AG04449 (cell line): Measurements from ENCODE around the gene TAF3.
A peak's percentile ranks its signal among the peaks of the same experiment; 100 is the strongest.

Experiments used
- CTCF ChIA-PET: fragments of 350-600 bp; formaldehyde crosslinking; extraction: SDS; loops from one replicate; lab custom pipeline; 2021; ENCODE audit warnings: antibody characterized with exemption; lab: Yijun Ruan, JAX
- POLR2A ChIA-PET: fragments of 400-600, 350-600 bp; formaldehyde crosslinking; extraction: SDS; loops from one replicate; lab custom pipeline; 2020; ENCODE audit warnings: antibody characterized with exemption, inconsistent platforms; lab: Yijun Ruan, JAX
- DNase-seq: peaks from one replicate; pipeline ENCODE4 v3.0.0-alpha.2; 2010; ENCODE audit warnings: low read depth, low spot score
- H3K4me3 ChIP-seq: 2 replicates; pipeline ENCODE4 v1.5.1; 2011; ENCODE audit warnings: low read depth, mild to moderate bottlenecking, control low read depth, low read length
- TF ChIP-seq, protein P1 (sequence below): IDR thresholded peaks from one replicate; pipeline ENCODE4 v1.5.1; 2011; ENCODE audit warnings: mild to moderate bottlenecking, moderate library complexity, low read length, control low read depth, inconsistent platforms; ENCODE audit not compliant: insufficient read depth; ENCODE audit errors: missing control alignments

TAF3 gene

DNA sequence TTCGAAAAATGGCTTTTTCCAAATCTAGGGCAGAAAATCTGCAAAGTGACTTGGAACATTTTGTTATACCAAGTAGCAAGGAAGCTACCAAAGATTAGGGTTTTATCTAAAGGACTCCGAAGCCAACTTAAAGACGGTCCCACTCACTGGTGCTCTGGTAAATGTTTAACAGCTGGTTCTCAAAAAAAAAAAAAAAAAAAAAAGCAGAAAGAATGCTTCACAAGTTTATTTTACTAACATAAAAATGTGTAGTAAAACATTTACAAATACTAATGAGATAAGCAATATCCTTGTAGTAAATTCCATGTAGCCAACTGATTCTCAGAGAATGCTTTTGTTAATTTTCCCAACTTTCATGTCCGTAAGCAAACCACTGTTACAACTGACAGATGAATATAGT lies 38.4 kb downstream of the TAF3 start:
- CTCF ChIA-PET: interaction anchor here (1.6 kb wide), 1 partner anchor 8 kb away, joined by 4 read pairs; no protein-coding TSS in a partner anchor
- DNase-seq: no peak
- POLR2A ChIA-PET: interaction anchor here (0.6 kb wide), 1 partner anchor 59 kb away, joined by 4 read pairs; no protein-coding TSS in a partner anchor
- TF ChIP-seq, protein P1, sequence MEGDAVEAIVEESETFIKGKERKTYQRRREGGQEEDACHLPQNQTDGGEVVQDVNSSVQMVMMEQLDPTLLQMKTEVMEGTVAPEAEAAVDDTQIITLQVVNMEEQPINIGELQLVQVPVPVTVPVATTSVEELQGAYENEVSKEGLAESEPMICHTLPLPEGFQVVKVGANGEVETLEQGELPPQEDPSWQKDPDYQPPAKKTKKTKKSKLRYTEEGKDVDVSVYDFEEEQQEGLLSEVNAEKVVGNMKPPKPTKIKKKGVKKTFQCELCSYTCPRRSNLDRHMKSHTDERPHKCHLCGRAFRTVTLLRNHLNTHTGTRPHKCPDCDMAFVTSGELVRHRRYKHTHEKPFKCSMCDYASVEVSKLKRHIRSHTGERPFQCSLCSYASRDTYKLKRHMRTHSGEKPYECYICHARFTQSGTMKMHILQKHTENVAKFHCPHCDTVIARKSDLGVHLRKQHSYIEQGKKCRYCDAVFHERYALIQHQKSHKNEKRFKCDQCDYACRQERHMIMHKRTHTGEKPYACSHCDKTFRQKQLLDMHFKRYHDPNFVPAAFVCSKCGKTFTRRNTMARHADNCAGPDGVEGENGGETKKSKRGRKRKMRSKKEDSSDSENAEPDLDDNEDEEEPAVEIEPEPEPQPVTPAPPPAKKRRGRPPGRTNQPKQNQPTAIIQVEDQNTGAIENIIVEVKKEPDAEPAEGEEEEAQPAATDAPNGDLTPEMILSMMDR: no peak
- no peak overlapping the region for H3K4me3 ChIP-seq

DNA sequence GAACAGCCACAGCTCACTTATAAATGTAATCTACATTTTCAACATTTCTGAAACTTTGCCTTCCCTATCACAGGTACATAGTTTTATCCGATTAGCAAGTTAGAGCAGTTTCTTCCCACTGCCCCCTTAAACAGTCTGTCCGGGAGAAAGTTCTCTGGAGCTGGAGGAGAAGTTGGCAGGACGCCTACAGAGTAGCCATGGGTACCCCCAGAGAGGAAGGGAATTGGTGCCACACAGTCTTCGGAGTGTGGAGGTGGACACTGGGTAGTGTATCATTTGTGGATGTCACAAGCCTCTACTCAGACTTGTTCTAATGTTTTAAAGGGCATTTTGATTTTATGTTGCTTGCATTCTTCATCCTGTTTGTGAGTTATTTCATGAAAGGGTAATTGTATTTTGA lies 39.0 kb downstream of the TAF3 start:
- H3K4me3 ChIP-seq: no peak overlapping the region
- ChIA-PET POLR2A (interaction anchor here (0.6 kb wide), 1 partner anchor 59 kb away, joined by 4 read pairs; no protein-coding TSS in a partner anchor), CTCF (no interaction called here)
- TF ChIP-seq, protein P1: no peak
- DNase-seq: no peak

DNA sequence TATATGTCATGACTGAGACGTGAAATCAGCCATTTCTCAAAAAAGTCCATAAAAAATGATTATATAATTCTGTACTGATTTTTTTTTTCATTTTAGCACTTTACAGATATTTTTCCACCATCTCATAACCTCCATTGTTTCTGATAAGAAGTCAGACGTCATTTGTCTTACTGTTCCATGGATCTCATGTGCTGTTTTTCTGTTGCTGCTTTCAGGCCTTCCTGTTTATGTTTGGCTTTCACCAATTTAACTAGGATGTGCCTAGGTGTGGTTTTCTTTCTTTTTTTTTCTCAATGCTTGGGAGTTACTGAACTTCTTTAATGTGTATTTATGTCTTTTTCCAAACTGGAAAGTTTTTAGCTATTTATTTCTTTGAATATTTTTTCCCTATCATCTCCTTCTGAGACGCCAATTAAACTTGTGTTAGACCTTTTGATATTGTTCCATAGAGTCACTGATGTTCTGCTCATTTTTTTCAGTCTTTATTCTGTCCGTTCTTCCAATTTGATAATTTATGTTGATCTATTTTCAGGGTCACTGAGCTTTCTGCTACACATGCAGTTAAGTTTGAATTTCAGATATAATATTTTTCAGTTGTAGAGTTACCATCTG lies 43.3 kb downstream of the TAF3 start:
- ChIA-PET CTCF (interaction anchor here (1.7 kb wide), 1 partner anchor 1348 kb away, joined by 7 read pairs; no protein-coding TSS in a partner anchor), POLR2A (no interaction called here)
- TF ChIP-seq, protein P1: no peak
- DNase-seq: no peak
- no peak overlapping the region for H3K4me3 ChIP-seq

DNA sequence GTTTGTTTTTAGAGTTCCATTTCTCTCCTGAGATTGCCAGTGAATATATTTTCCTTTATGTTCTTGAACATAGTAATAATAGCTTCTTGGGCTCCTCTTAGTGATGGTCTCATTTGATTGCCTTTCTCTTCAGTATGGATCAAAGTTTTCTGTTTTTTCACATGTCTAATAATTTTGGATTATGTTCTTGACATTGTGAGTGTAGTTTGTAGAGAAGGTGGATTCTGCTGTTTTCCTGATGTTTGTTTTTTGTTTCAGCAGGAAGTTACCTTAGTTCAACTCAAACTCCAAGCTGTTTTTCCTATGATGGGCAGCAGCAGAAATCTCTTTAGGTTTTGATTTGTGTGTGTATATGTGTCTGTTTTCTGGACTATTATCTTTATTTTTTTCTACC lies 43.8 kb downstream of the TAF3 start:
- no peak overlapping the region for H3K4me3 ChIP-seq
- TF ChIP-seq, protein P1: no peak
- ChIA-PET POLR2A (no interaction called here), CTCF (interaction anchor here (1.7 kb wide), 1 partner anchor 1347 kb away, joined by 7 read pairs; no protein-coding TSS in a partner anchor)
- no peak for DNase-seq

DNA sequence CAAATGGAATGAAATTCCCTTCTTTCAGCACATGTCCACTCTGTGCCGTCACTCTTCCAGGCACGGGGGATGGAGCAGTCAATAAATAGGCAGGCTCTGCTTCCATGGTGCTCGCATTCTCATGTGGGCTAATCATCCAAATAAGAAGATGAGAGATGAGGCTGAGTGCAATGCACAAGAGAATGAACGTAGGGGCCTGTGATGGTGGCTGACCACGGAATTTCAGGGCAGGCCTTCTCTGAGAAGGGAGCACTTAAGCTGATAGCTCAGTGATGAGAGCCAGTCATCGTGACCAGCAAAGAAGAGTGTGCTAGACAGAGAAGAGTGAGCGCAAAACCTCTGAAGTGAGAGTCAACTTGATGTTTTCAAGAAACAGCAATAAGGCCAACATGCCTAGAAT lies 47.9 kb downstream of the TAF3 start:
- TF ChIP-seq, protein P1: no peak
- CTCF ChIA-PET: no interaction called here
- POLR2A ChIA-PET: no interaction called here
- no peak overlapping the region for H3K4me3 ChIP-seq
- no peak for DNase-seq

DNA sequence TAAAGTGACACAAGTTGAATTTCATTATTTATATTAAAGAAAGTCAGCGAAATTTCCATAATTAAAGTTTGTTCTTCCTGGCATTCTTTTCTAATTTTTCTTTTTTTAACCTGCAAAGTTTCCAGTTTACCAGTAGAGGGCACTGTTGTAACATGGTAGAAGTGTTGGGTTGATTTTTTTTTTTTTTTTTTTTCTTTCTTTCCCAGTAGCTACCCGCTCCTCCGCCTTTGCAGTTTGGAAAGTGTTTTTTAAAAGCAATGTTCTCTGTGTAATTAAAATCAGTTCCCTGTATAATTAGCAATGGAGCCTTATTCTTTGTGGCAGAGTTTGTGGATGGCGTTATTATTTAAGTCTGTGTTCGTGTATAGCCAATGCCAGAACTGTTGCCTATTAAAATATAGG lies 53.7 kb downstream of the TAF3 start:
- no peak for DNase-seq
- POLR2A ChIA-PET: no interaction called here
- TF ChIP-seq, protein P1: peak; percentile 30
- H3K4me3 ChIP-seq: peak overlapping the region; percentile 36
- CTCF ChIA-PET: interaction anchor here (1.7 to 2.3 kb wide), 2 partner anchors 1337 to 1431 kb away, joined by 7 to 22 read pairs; no protein-coding TSS in a partner anchor
